Measurements from ENCODE around the gene PABPN1L. TPM values are rescaled to one million over a fixed set of nuclear protein-coding genes. Genes with fewer than 3 reads are reported as not detected.

PABPN1L gene
- total and polyA plus RNA-seq, 2 of the 13 experiments (the other 11 are each of a cell fraction or from before 2014, with no cell fraction given) = not detected

GRCh38 chr16:88821168-88821850, 45.2 kb downstream of the PABPN1L start (continued):
- TF ChIP-seq MLXIP (CRISPR knock-in tag; IDR thresholded peaks at IDR 0.05; ENCODE audit: borderline replicate concordance) = no peak
- TF ChIP-seq ZKSCAN8 (CRISPR knock-in tag; IDR thresholded peaks at IDR 0.05; ENCODE audit: borderline replicate concordance) = no peak
- no peak for TF ChIP-seq ZNF770 (CRISPR knock-in tag; IDR thresholded peaks at IDR 0.05)
- no peak for TF ChIP-seq TOE1 (CRISPR knock-in tag; IDR thresholded peaks at IDR 0.05)
- TF ChIP-seq ZNF280B (CRISPR knock-in tag; IDR thresholded peaks at IDR 0.05; ENCODE audit: borderline replicate concordance) = 0 out of 2 replicates have a peak, but pooled peaks have one; percentile 27
- TF ChIP-seq ZNF768 (CRISPR knock-in tag; IDR thresholded peaks at IDR 0.05) = no peak
- TF ChIP-seq ZNF331 (CRISPR knock-in tag; IDR thresholded peaks at IDR 0.05) = 0 out of 2 replicates have a peak, but pooled peaks have one; percentile 15
- TF ChIP-seq ATM (IDR thresholded peaks at IDR 0.05; ENCODE audit: borderline replicate concordance) = no peak
- TF ChIP-seq ZSCAN22 (CRISPR knock-in tag; IDR thresholded peaks at IDR 0.05) = no peak
- no peak for TF ChIP-seq TSC22D2 (CRISPR knock-in tag; IDR thresholded peaks at IDR 0.05; ENCODE audit: borderline replicate concordance)
- peak; percentile 71 for TF ChIP-seq STAG1 (CRISPR knock-in tag; IDR thresholded peaks at IDR 0.05)
- no peak for TF ChIP-seq ZNF672 (CRISPR knock-in tag; IDR thresholded peaks at IDR 0.05)
- no peak for TF ChIP-seq ZNF414 (CRISPR knock-in tag; IDR thresholded peaks at IDR 0.05)
- peak; percentile 34; the same call in 1 of the 2 replicates for TF ChIP-seq DNMT1 (CRISPR knock-in tag; IDR thresholded peaks at IDR 0.05)

Measured in HepG2 (cell line).